H1 (cell line): ENCODE data around the gene GOLGB1. TPM values are rescaled to one million over a fixed set of nuclear protein-coding genes. Genes with fewer than 3 reads are reported as not detected.

Experiments
- CTCF ChIA-PET: fragments of 300-600 bp; sonication (Branson Sonifier 250); formaldehyde crosslinking; loops from one replicate; lab custom pipeline; 2021; ENCODE audit not compliant: partially characterized antibody; lab: Charles Lee
- POLR2A ChIA-PET: fragments of 300-600 bp; sonication (Branson Sonifier 250); formaldehyde crosslinking; loops from one replicate; lab custom pipeline; 2021; ENCODE audit warnings: inconsistent platforms; ENCODE audit not compliant: partially characterized antibody; lab: Charles Lee
- DNase-seq, 2 experiments: peaks; one replicate each; pipeline versions ENCODE4 v3.0.0 to v3.0.0-alpha.2; 2010 to 2022; ENCODE audit warnings: low spot score in 2 of 2, low read depth in 1 of 2, mixed read lengths in 1 of 2
- FAIRE-seq: peaks from 2 replicates; lab custom pipeline; 2011; peaks lifted over from hg19 to GRCh38; lab: Jason Lieb, UNC
- H2AFZ ChIP-seq: 2 replicates; pipeline ENCODE4 v1.8.1; 2012; ENCODE audit warnings: low read length, inconsistent platforms
- H2AK5ac ChIP-seq: 2 replicates; pipeline ENCODE4 v1.6.1; 2013; ENCODE audit warnings: low read depth, low read length
- H2BK120ac ChIP-seq: replicated peaks from 2 replicates; pipeline ENCODE3; 2013; ENCODE audit warnings: low read depth, low read length, inconsistent platforms
- H2BK12ac ChIP-seq: 2 replicates; pipeline ENCODE4 v1.6.1; 2013; ENCODE audit warnings: low read depth, low read length
- H2BK15ac ChIP-seq: 2 replicates; pipeline ENCODE4 v1.6.1; 2013; ENCODE audit warnings: low read length
- H2BK20ac ChIP-seq: 2 replicates; pipeline ENCODE4 v1.6.1; 2013; ENCODE audit warnings: low read length
- H2BK5ac ChIP-seq: 2 replicates; pipeline ENCODE4 v1.6.1; 2013; ENCODE audit warnings: low read depth, low read length
- H3K14ac ChIP-seq: 2 replicates; pipeline ENCODE4 v1.6.1; 2013; ENCODE audit warnings: inconsistent platforms; ENCODE audit not compliant: insufficient read length
- H3K18ac ChIP-seq: 2 replicates; pipeline ENCODE4 v1.6.1; 2013; ENCODE audit warnings: low read length; ENCODE audit errors: extremely low read depth
- H3K23ac ChIP-seq: 2 replicates; pipeline ENCODE4 v1.6.1; 2013; ENCODE audit warnings: inconsistent platforms; ENCODE audit not compliant: insufficient read length
- H3K23me2 ChIP-seq: 2 replicates; pipeline ENCODE4 v1.6.1; 2013; ENCODE audit warnings: low read depth, low read length
- H3K27ac ChIP-seq: 2 replicates; pipeline ENCODE4 v1.6.1; 2011; ENCODE audit warnings: low read depth, low read length, inconsistent platforms
- H3K27me3 ChIP-seq, 4 experiments: replicated peaks in 1 of 4; 1 replicate in 1 of 4; 2 replicates in 3 of 4; pipeline versions ENCODE4 v1.6.1 to v1.8.1; 2011 to 2013; ENCODE audit warnings: low read length in 3 of 4, mild to moderate bottlenecking in 3 of 4, inconsistent platforms in 2 of 4, mixed read lengths in 2 of 4, moderate library complexity in 1 of 4; ENCODE audit not compliant: control insufficient read depth in 3 of 4, insufficient read depth in 3 of 4; ENCODE audit errors: extremely low read depth in 1 of 4
- H3K36me3 ChIP-seq, 4 experiments: 2 replicates each; pipeline versions ENCODE4 v1.6.1 to v1.8.1; 2011 to 2013; ENCODE audit warnings: mild to moderate bottlenecking in 4 of 4, low read length in 3 of 4, moderate library complexity in 2 of 4, control low read depth in 1 of 4, inconsistent platforms in 1 of 4; ENCODE audit not compliant: insufficient read depth in 4 of 4, control insufficient read depth in 2 of 4
- H3K4ac ChIP-seq: replicated peaks from 2 replicates; pipeline ENCODE3; 2013; ENCODE audit warnings: low read length, low read depth, mixed read lengths, inconsistent platforms; ENCODE audit not compliant: insufficient read length
- H3K4me1 ChIP-seq, 4 experiments: replicated peaks in 1 of 4; 1 replicate in 1 of 4; 2 replicates in 3 of 4; pipeline versions ENCODE4 v1.6.1 to v1.8.1; 2011 to 2013; ENCODE audit warnings: low read length in 3 of 4, inconsistent platforms in 2 of 4, mixed read lengths in 1 of 4; ENCODE audit not compliant: insufficient read depth in 4 of 4, control insufficient read depth in 3 of 4
- H3K4me2 ChIP-seq, 2 experiments: 2 replicates each; pipeline versions ENCODE4 v1.6.1 to v1.8.1; 2011 to 2013; ENCODE audit warnings: low read depth in 2 of 2, low read length in 2 of 2, control low read depth in 1 of 2, inconsistent platforms in 1 of 2, mild to moderate bottlenecking in 1 of 2; ENCODE audit not compliant: insufficient read depth in 1 of 2
- H3K4me3 ChIP-seq, 4 experiments: fragments of 200-600, 300-600 bp in 1 of 4; sonication (generic), shearing (Covaris generic), sonication (Bioruptor Twin) in 1 of 4; 2 replicates each; pipeline versions ENCODE4 v1.5.1 to v1.8.1; 2011 to 2016; ENCODE audit warnings: low read length in 4 of 4, low read depth in 3 of 4, control low read depth in 2 of 4, inconsistent platforms in 2 of 4, mild to moderate bottlenecking in 2 of 4, mixed read lengths in 1 of 4, moderate library complexity in 1 of 4; ENCODE audit not compliant: insufficient read depth in 2 of 4; ENCODE audit errors: extremely low read depth in 1 of 4
- H3K56ac ChIP-seq: replicated peaks from 2 replicates; pipeline ENCODE3; 2013; ENCODE audit warnings: low read depth, mild to moderate bottlenecking, mixed read lengths, low read length, inconsistent platforms; ENCODE audit not compliant: insufficient read length
- H3K79me1 ChIP-seq: 2 replicates; pipeline ENCODE4 v1.6.1; 2013; ENCODE audit warnings: low read depth, low read length, control low read depth
- H3K79me2 ChIP-seq, 2 experiments: 2 replicates each; pipeline versions ENCODE4 v1.6.1 to v1.8.1; 2012 to 2013; ENCODE audit warnings: low read length in 2 of 2, mild to moderate bottlenecking in 2 of 2, inconsistent platforms in 1 of 2; ENCODE audit not compliant: insufficient read depth in 2 of 2, control insufficient read depth in 1 of 2
- H3K9ac ChIP-seq, 4 experiments: replicated peaks in 1 of 4; 1 replicate in 1 of 4; 2 replicates in 3 of 4; pipeline versions ENCODE4 v1.6.1 to v1.8.1; 2011 to 2013; ENCODE audit warnings: low read depth in 3 of 4, low read length in 3 of 4, control low read depth in 2 of 4, mild to moderate bottlenecking in 2 of 4, moderate library complexity in 2 of 4, inconsistent platforms in 1 of 4; ENCODE audit errors: extremely low read depth in 1 of 4
- H3K9me3 ChIP-seq, 2 experiments: 2 replicates each; pipeline versions ENCODE4 v1.6.1 to v1.8.1; 2012 to 2013; ENCODE audit warnings: mild to moderate bottlenecking in 2 of 2, moderate library complexity in 2 of 2, control low read depth in 1 of 2, inconsistent platforms in 1 of 2, low read depth in 1 of 2, low read length in 1 of 2, mixed read lengths in 1 of 2; ENCODE audit not compliant: insufficient read depth in 2 of 2
- H4K20me1 ChIP-seq, 2 experiments: replicated peaks in 1 of 2; 2 replicates each; pipeline versions ENCODE3 to v1.8.1; 2011 to 2013; ENCODE audit warnings: inconsistent platforms in 2 of 2, low read length in 2 of 2, mild to moderate bottlenecking in 1 of 2; ENCODE audit not compliant: insufficient read depth in 2 of 2, control insufficient read depth in 1 of 2
- H4K5ac ChIP-seq: 2 replicates; pipeline ENCODE4 v1.6.1; 2013; ENCODE audit warnings: low read length, low read depth, mixed read lengths, inconsistent platforms; ENCODE audit not compliant: insufficient read length
- H4K8ac ChIP-seq: 2 replicates; pipeline ENCODE4 v1.8.0; 2013; ENCODE audit warnings: mild to moderate bottlenecking, moderate library complexity, low read length, inconsistent platforms; ENCODE audit not compliant: insufficient read depth; ENCODE audit errors: extremely low read depth
- H4K91ac ChIP-seq: replicated peaks from 2 replicates; pipeline ENCODE3; 2013; ENCODE audit warnings: low read length, mixed read lengths, inconsistent platforms; ENCODE audit not compliant: insufficient read length
- ATF3 ChIP-seq: IDR thresholded peaks from 2 replicates; pipeline ENCODE4 v1.6.1; 2011; ENCODE audit warnings: low read depth, mild to moderate bottlenecking, low read length; ENCODE audit not compliant: insufficient read depth
- WGBS, 2 experiments: shearing (Covaris generic) in 1 of 2; methylation state at CpG; one replicate each; pipeline versions ENCODE4 v1.1.6 to v1.1.7; 2013 to 2015; ENCODE audit warnings: low lambda C conversion rate in 2 of 2, mixed read lengths in 2 of 2, inconsistent platforms in 1 of 2, low coverage in 1 of 2, missing lambda C conversion rate in 1 of 2; ENCODE audit not compliant: insufficient replicate concordance in 2 of 2, insufficient coverage in 1 of 2, insufficient read length in 1 of 2; ENCODE audit errors: extremely low coverage in 1 of 2, missing lambda C conversion rate in 1 of 2; 5-methylcytosine and 5-hydroxymethylcytosine counted together
- polyA plus RNA-seq, 7 experiments: library from polyadenylated mRNA; depleted of rRNA in 3 of 7; stranded (reverse) in 5 of 7; unstranded in 2 of 7; fragments of >200 nt in 5 of 7; fragments of 200-250 nt in 2 of 7; gene quantifications; 1 replicate in 5 of 7; 2 replicates in 1 of 7; 4 replicates in 1 of 7; pipeline versions ENCODE4 v1.2.1 to v1.2.3, GENCODE V29; 2011 to 2013; ENCODE audit warnings: missing spikeins in 2 of 7, mixed read lengths in 2 of 7
- total RNA-seq: library from RNA; stranded (reverse); fragmentation: NEBNext Ultra II Directional; extraction: Animal tissue kit (Norgen Biotek cat#: 25700); gene quantifications from 2 replicates; pipeline ENCODE4 v1.2.1, GENCODE V29; 2021

GOLGB1 gene
- total and polyA plus RNA-seq, 2 of the 8 experiments (the other 6 are each of a cell fraction or from before 2014, with no cell fraction given) = 5.9 to 28.5 TPM

- Histone ChIP-seq H4K8ac (no peak overlapping the region), H3K4ac (no peak overlapping the region), H3K18ac (no peak overlapping the region), H2AK5ac (no peak overlapping the region), H3K4me3 (no peak overlapping the region), H2BK12ac (no peak overlapping the region), H4K20me1 (no peaks in the 10 kb centered on the region), H4K5ac (no peak overlapping the region), H3K27me3 (no peaks in the 10 kb centered on the region), H3K36me3 (no peaks in the 10 kb centered on the region), H2BK20ac (no peak overlapping the region), H3K79me1 (no peaks in the 10 kb centered on the region), H3K4me1 (peaks cover 0 to 5% (median 2%) of the 10 kb centered on the region in 4 experiments; a peak in 2 of 7 replicates), H4K91ac (no peak overlapping the region), H3K23me2 (peaks cover 9% of the 10 kb centered on the region), H2BK5ac (no peak overlapping the region), H3K23ac (no peak overlapping the region), H3K27ac (no peak overlapping the region), H3K79me2 (peaks cover 0 to 19% of the 10 kb centered on the region in 2 experiments; a peak in 2 of 4 replicates), H3K4me2 (no peak overlapping the region), H2AFZ (no peak overlapping the region), H2BK15ac (no peak overlapping the region), H3K9ac (no peak overlapping the region), H3K14ac (no peak overlapping the region), H3K9me3 (no peaks in the 10 kb centered on the region), H3K56ac (no peak overlapping the region), H2BK120ac (no peak overlapping the region)
- WGBS, 2 experiments = 76% methylated on average over 1 of the region's 1 CpG; no CpG with 5 or more reads in 1 of the 2 experiments
- DNase-seq (no peak), FAIRE-seq (no peak)
- ChIA-PET POLR2A (no interaction called here), CTCF (interaction anchor here (0.7 to 1.2 kb wide), 2 partner anchors 238 to 349 kb away, joined by 3 read pairs; no protein-coding TSS in a partner anchor)
- TF ChIP-seq ATF3 = no peak
Measured at GRCh38 chr3:121752261-121752660, 2.7 kb upstream of the GOLGB1 start.
